Superior temporal gyrus (tissue), 1 donor: Measurements from ENCODE around the gene MAPK8IP1.

Experiments used
- DNase-seq: peaks from one replicate; pipeline ENCODE4 v3.0.0-alpha.2; 2016; ENCODE audit errors: extremely low spot score

MAPK8IP1 gene

GRCh38 chr11:45859661-45860140, 25.8 kb upstream of the MAPK8IP1 start:
- peak; percentile 87 for DNase-seq

- DNase-seq: no peak
These were observed 25.1 kb upstream of the MAPK8IP1 start for GRCh38 chr11:45860348-45860747.

GRCh38 chr11:45860764-45861510, 24.5 kb upstream of the MAPK8IP1 start:
- no peak for DNase-seq

- DNase-seq: no peak
These were observed 21.4 kb upstream of the MAPK8IP1 start for GRCh38 chr11:45864041-45864440.

GRCh38 chr11:45869551-45869950, 15.9 kb upstream of the MAPK8IP1 start:
- DNase-seq: no peak

- no peak for DNase-seq
These were observed 14.7 kb upstream of the MAPK8IP1 start for GRCh38 chr11:45870706-45871105.

GRCh38 chr11:45871638-45872037, 13.8 kb upstream of the MAPK8IP1 start:
- DNase-seq: no peak

GRCh38 chr11:45872651-45873356, 12.6 kb upstream of the MAPK8IP1 start:
- DNase-seq: peak; percentile 86

GRCh38 chr11:45876401-45876800, 9.1 kb upstream of the MAPK8IP1 start:
- DNase-seq: no peak

GRCh38 chr11:45877221-45877620, 8.2 kb upstream of the MAPK8IP1 start:
- DNase-seq: no peak

- no peak for DNase-seq
These were observed 7.6 kb upstream of the MAPK8IP1 start for GRCh38 chr11:45877845-45878244.

GRCh38 chr11:45879803-45880686, 5.4 kb upstream of the MAPK8IP1 start:
- peak; percentile 65 for DNase-seq

GRCh38 chr11:45880772-45881570, 4.5 kb upstream of the MAPK8IP1 start:
- DNase-seq: no peak

GRCh38 chr11:45881708-45882368, 3.6 kb upstream of the MAPK8IP1 start:
- DNase-seq: no peak

- no peak for DNase-seq
These were observed 760 bp upstream of the MAPK8IP1 start for GRCh38 chr11:45884596-45885185.

GRCh38 chr11:45885921-45886721, 670 bp downstream of the MAPK8IP1 start:
- DNase-seq: no peak

GRCh38 chr11:45886816-45887520, 1.5 kb downstream of the MAPK8IP1 start:
- no peak for DNase-seq

- DNase-seq: no peak
These were observed 2.1 kb downstream of the MAPK8IP1 start for GRCh38 chr11:45887587-45887986.

- DNase-seq: no peak
These were observed 4.1 kb downstream of the MAPK8IP1 start for GRCh38 chr11:45889555-45889954.
